ENCODE data around the gene DDRGK1.

The DDRGK1 gene

DNA sequence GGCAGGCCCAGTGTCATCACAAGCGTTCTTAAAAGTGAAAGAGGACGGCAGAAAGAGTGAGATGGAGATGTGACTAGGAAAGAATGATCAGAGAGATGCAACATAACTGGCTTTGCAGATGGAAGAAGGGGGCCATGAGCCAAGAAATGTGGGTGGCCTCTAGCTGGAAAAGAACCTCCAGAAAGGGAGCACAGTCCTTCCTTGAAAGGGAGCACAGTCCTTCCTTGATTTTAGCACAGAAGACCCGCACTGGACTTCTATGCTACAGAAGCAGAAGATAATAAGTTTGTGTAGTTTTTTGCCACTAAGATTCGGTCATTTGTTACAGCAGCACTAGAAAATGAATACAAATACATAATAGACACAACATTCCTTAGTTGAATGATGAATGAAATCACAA lies 24.2 kb downstream of the DDRGK1 start:
- no peak for DNase-seq

GRCh38 chr20:3177746-3178485 lies 26.6 kb downstream of the DDRGK1 start:
- no peak for DNase-seq

DNA sequence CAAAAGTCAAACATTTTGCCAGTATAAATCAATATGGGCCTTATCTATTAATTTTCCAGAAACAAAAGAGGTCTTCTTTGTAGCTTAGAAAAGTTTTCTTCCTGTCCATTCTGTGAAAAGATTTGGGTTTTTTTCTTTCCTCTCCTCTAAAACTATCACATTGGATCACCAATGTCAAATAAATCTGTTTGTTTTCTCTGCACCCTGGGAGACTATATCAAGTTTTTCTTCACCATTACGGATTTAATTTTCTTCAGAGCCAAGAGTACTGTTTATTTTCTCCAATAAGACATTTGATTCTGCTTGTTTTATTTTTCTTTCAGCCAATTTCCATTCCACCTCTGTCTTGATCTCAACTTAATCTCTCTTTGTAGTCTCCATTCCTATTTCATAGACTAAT lies 29.2 kb downstream of the DDRGK1 start:
- no peak for DNase-seq

- no peak for DNase-seq
Observed at GRCh38 chr20:3174442-3175261, 29.8 kb downstream of the DDRGK1 start.

GRCh38 chr20:3173610-3174441 lies 30.7 kb downstream of the DDRGK1 start:
- DNase-seq = peak; percentile 88

- peak; percentile 64 for DNase-seq
Observed at GRCh38 chr20:3172933-3173609, 31.4 kb downstream of the DDRGK1 start, which contains the start of gene LZTS3. LZTS3 (minus strand) TSS chr20:3173549; CDS start chr20:3167163, 6,386 bp downstream.

DNA sequence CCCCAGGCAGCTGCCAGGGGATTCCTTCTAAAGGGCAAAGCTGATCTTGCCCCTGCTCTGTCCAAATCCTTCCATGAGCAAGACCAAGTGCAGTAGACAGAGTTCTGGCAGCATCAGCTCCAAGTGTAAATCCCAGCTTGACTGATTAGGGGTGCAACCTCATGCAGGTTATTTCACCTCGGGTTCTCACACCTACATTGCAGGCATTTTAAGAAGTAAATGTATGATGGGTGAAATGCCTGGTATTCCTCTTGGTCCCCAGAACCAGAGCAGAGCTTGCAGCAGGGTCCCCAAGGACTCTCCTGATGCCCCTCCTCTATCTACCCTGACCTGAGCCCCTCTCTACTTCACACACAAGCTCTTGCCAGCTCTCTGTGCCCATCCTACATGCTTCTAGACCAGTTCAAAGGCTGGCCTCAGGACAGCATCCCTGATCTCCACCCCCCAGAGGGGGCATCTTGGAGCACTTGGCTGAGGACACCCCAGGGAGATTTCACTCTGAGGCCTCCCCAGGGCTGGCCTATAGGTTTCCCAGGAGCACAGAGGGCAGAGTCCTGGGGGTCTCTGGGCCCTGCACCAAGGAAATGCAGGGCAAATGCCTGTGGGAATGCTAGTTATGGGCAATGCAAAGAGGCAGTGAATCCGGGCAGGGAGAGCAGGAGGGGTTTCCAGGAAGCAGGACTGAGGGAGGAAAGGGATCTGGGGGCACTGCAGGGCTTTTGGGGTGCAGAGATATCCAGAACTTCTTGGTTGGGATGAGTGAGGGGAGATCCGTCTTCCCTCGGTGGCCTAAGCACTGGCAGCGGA lies 32.2 kb downstream of the DDRGK1 start:
- DNase-seq = no peak

DNA sequence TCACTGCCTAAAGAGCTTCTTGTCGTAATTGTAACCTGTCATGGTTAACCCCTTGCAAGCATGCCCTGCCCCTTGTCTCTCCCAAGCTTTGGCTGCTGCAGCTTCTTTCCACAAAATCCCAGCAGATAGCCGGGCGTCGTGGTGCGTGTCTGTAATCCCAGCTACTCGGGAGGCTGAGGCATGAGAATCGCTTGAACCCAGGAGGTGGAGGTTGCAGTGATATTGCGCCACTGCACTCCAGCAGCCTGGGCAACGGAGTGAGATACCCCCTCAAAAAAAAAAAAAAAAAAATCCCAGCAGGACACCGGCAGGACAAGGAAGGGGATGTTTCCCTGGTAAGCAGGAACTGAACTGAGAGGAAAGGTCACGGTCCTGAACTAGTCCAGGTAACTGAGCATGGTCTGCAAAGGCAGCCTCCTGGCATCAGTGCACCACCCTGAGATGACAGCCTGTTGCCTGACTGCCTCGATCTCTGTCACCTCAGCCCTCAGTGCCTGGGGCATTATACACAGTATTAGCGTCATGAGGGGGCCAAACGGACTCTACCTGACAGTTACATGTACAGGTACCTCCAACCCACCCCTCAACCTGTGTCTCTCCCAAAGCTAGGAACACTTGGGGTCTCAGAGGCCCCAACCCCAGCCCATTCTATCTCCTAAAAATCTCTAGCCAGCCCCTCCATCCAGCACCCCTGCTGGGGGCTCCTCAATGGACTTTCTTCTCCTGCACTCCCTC lies 32.9 kb downstream of the DDRGK1 start:
- DNase-seq = no peak

DNA sequence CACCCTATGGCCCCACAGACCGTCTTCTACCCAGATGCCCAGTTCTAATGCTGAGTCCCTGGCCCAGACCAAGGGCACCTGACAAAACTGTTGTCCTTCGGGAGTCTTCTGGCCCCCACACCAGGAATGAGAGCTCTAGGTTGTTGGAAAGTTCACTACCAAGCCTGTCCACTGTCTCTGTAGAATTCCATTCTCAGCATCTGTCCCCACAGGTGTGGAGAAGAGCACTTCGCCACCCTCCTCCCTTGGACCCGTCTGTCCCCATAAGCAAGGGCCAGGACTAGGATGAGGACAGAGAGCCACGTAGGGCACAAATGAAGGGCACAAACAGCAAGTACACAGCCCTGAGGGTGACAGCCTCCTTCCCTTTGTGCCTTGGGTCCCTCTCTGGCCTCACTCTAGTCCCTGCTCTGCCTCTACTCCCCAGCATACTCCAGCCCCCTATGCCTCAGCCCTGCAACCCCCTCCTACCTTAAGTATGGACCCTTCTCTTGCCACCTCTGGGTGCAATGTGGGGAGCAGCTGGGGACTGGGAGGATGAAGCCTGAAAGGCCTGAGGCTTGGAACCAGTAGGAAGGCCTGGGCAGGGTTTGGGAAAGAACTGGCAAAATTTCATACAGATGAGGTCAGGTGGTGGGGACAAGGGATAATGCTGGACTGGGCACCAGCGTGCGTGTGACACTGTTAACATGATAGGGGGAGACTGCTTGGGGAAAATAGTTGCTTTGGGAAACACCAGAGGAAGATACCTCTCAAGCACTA lies 35.5 kb downstream of the DDRGK1 start:
- no peak for DNase-seq

DNA sequence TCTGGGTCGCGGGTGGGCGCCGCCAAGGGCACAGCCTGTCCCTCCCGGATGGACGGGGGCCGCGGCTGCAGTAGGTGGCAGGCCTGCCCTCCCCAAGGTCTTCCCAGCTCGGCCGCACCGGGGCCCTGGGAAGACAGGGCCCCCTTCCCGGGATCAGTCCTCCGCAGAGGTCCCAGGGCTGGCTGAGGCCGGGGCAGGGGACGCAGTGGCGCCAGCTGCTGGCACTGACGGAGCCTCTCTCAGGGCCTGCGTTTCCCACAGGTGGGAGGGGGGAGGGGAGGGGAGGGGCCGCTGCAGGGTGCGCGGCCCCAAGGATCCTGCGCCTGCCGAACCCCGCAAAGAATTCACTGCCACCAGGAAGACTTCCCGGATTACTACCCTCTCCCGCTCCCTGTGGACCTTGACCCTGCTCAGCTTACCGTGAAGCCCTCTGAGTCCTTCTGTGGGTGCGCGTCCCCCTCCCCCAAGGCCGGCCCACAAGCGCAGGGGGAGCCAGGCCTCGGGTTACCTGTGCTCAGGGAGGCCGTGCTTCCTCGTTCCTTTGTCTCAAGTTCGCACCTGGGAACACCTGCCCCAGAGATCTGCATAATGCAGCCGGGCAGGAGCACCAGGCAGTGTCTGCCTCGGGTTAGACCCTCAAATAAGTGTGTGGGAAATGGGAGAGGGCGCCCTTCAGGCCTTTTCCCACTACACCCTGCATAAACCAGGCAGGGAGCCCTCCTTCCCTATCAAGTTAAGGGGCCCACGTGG lies 36.2 kb downstream of the DDRGK1 start:
- peak; percentile 92 for DNase-seq

DNA sequence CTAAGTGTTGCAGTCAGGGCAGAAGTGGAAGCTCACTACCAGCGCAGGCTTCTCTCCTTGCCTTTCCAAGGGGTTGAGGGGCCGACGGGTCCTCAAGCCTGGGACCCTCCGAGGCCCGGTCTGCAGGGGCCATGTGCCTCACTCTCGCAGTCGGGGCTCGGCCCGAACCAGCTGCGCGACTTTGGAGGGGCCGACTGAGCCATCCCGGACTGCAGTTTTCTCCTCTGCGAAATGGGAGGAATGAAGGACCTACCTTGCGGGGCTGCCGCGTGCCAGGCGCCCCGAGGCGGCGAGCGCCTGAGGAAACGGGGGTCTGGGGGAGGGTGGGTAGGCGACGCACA lies 36.8 kb downstream of the DDRGK1 start:
- no peak for DNase-seq

- DNase-seq = no peak
Observed at GRCh38 chr20:3166913-3167342, 37.6 kb downstream of the DDRGK1 start.

GRCh38 chr20:3166338-3166912 lies 38.1 kb downstream of the DDRGK1 start:
- DNase-seq = no peak

DNA sequence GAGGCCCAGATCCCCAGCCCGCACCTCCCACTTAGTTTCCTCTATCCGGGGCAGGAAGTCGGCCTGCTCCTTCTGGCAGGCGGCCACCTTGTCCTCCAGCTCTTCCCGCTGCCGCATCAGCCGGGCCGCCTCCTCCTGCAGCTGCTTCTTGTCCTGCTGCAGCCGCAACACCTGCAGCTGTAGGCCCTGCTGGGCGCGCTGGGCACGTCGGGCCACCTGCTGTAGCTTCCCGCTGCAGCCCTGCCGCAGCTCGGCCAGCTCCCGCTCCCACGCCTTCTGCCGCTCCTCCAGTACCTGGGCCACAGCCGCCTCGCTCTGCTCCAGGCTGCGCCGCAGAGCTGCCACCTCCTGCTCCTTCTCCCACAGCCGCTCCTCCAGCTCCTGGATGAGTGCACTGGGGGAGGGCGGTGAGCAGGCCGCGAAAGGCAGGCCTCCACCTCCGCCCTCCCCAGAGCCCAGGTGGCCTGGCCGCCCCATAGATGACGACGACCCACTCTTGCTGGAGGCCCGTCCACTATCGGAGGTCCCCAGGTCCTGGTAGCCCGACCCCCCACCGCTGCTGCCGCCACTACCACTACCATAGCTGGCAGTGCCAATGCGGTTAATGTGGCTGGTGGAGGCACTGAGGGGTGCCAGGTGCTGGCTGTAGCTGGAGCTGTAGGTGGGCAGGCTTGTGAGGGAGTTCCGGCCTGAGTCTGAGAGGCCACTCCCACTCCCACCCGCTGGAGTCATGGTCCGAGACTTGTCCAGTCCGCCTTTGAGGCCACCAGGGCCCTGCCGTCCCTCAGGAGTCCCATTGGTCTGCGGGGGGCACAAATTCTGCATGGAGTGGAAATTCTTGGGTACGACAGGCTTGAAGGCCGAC lies 38.8 kb downstream of the DDRGK1 start:
- peak; percentile 92 for DNase-seq

DNA sequence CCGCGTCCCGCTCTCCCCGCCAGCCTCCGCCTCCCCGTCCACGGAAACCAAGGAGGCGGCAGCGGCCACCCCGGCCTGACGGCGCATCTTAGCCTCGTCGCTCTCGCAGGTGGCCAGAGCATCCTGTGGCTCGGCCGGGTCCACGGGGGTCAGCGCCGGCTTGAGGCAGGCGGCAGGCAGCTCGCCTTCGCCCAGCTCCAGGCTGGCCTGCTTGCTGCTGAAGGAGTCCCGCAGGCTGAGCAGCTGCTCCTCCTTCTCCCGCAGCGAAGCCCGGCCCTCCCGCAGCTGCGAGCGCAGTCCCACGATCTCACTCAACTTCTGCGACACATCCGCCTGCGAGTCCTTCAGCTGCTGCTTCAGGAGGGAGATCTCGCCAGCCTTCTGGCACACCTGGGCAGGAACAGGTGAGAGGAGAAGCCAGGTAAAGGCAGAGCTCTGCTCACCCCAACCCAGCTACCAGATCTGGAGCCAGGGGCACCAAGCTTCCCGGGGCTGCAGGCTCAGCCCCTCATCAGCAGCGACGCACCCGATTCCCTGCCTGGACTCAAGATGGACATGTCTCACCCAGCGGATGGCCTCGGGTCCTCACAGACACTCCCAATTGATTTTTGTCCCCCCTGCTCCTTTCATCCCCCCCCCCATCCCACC lies 39.6 kb downstream of the DDRGK1 start:
- DNase-seq = peak; percentile 73

- DNase-seq = no peak
Observed at GRCh38 chr20:3164043-3164762, 40.3 kb downstream of the DDRGK1 start.
